HEK293 (cell line): ENCODE measurements around the gene CSRP1.

Source experiments
- GLIS2 ChIP-seq: fragments of 450-650 bp; formaldehyde crosslinking; IDR thresholded peaks from 2 replicates; pipeline ENCODE4 v1.5.1; 2016; ENCODE audit warnings: missing biosample characterization, missing genetic modification characterization
- REPIN1 ChIP-seq: fragments of 450-650 bp; formaldehyde crosslinking; IDR thresholded peaks from 2 replicates; pipeline ENCODE4 v1.5.1; 2017; ENCODE audit warnings: missing biosample characterization, missing genetic modification characterization, low read depth
- WT1 ChIP-seq: fragments of 450-650 bp; formaldehyde crosslinking; IDR thresholded peaks from 2 replicates; pipeline ENCODE4 v1.5.1; 2016; ENCODE audit warnings: missing biosample characterization, missing genetic modification characterization
- ZBTB20 ChIP-seq: fragments of 450-650 bp; formaldehyde crosslinking; IDR thresholded peaks from 2 replicates; pipeline ENCODE4 v1.5.1; 2016; ENCODE audit warnings: missing biosample characterization, missing genetic modification characterization
- ZBTB21 ChIP-seq: fragments of 450-650 bp; formaldehyde crosslinking; IDR thresholded peaks from 2 replicates; pipeline ENCODE4 v1.5.1; 2017; ENCODE audit warnings: missing biosample characterization, missing genetic modification characterization
- ZIC2 ChIP-seq: fragments of 450-650 bp; formaldehyde crosslinking; IDR thresholded peaks from 2 replicates; pipeline ENCODE4 v1.5.1; 2016; ENCODE audit warnings: missing biosample characterization, missing genetic modification characterization
- ZNF10 ChIP-seq: fragments of 450-650 bp; formaldehyde crosslinking; IDR thresholded peaks from 2 replicates; pipeline ENCODE4 v1.5.1; 2017; ENCODE audit warnings: missing biosample characterization, missing genetic modification characterization
- ZNF16 ChIP-seq: fragments of 450-650 bp; formaldehyde crosslinking; IDR thresholded peaks from 2 replicates; pipeline ENCODE4 v1.5.1; 2016; ENCODE audit warnings: low read depth, missing biosample characterization, missing genetic modification characterization
- ZNF223 ChIP-seq: fragments of 450-650 bp; formaldehyde crosslinking; IDR thresholded peaks from 2 replicates; pipeline ENCODE4 v1.5.1; 2016; ENCODE audit warnings: missing biosample characterization, missing genetic modification characterization
- ZNF24 ChIP-seq: fragments of 450-650 bp; formaldehyde crosslinking; IDR thresholded peaks from 2 replicates; pipeline ENCODE4 v1.5.1; 2016; ENCODE audit warnings: missing biosample characterization, missing genetic modification characterization
- ZNF510 ChIP-seq: fragments of 450-650 bp; formaldehyde crosslinking; IDR thresholded peaks from 2 replicates; pipeline ENCODE4 v1.5.1; 2018; ENCODE audit warnings: mild to moderate bottlenecking, missing genetic modification characterization, missing biosample characterization; ENCODE audit not compliant: insufficient replicate concordance
- ZNF600 ChIP-seq: fragments of 450-650 bp; formaldehyde crosslinking; IDR thresholded peaks from 2 replicates; pipeline ENCODE4 v1.5.1; 2016; ENCODE audit warnings: missing biosample characterization, missing genetic modification characterization
- ZNF629 ChIP-seq: fragments of 450-650 bp; formaldehyde crosslinking; IDR thresholded peaks from 2 replicates; pipeline ENCODE4 v1.5.1; 2017; ENCODE audit warnings: missing biosample characterization, missing genetic modification characterization
- ZNF660 ChIP-seq: fragments of 450-650 bp; IDR thresholded peaks from 2 replicates; pipeline ENCODE4 v1.5.1; 2018; ENCODE audit warnings: missing biosample characterization, mild to moderate bottlenecking, missing genetic modification characterization
- ZNF76 ChIP-seq: fragments of 450-650 bp; formaldehyde crosslinking; IDR thresholded peaks from 2 replicates; pipeline ENCODE4; 2016; ENCODE audit warnings: low read depth, missing biosample characterization, missing genetic modification characterization, borderline replicate concordance
- ZSCAN30 ChIP-seq: fragments of 450-650 bp; IDR thresholded peaks from 2 replicates; pipeline ENCODE4 v1.5.1; 2018; ENCODE audit warnings: missing biosample characterization, mild to moderate bottlenecking, missing genetic modification characterization, moderate library complexity
- TF ChIP-seq, protein P1 (sequence below): fragments of 450-650 bp; formaldehyde crosslinking; IDR thresholded peaks from 2 replicates; pipeline ENCODE4 v1.5.1; 2016; ENCODE audit warnings: missing biosample characterization, missing genetic modification characterization
- TF ChIP-seq, protein P2 (sequence below): fragments of 450-650 bp; IDR thresholded peaks from 2 replicates; pipeline ENCODE4 v1.5.1; 2018; ENCODE audit warnings: missing biosample characterization, missing genetic modification characterization
- TF ChIP-seq, protein P3 (sequence below): fragments of 450-650 bp; formaldehyde crosslinking; IDR thresholded peaks from 2 replicates; pipeline ENCODE4 v1.5.1; 2016; ENCODE audit warnings: missing biosample characterization, missing genetic modification characterization, low read depth
- TF ChIP-seq, protein P4 (sequence below): fragments of 450-650 bp; formaldehyde crosslinking; IDR thresholded peaks from 2 replicates; pipeline ENCODE4 v1.5.1; 2017; ENCODE audit warnings: missing biosample characterization, missing genetic modification characterization
- TF ChIP-seq, protein P5 (sequence below): fragments of 450-650 bp; formaldehyde crosslinking; IDR thresholded peaks from 2 replicates; pipeline ENCODE4 v1.5.1; 2017; ENCODE audit warnings: missing biosample characterization, missing genetic modification characterization
- TF ChIP-seq, protein P6 (sequence below): fragments of 450-650 bp; formaldehyde crosslinking; IDR thresholded peaks from 2 replicates; pipeline ENCODE4 v1.5.1; 2016; ENCODE audit warnings: missing biosample characterization, missing genetic modification characterization

CSRP1 gene

DNA sequence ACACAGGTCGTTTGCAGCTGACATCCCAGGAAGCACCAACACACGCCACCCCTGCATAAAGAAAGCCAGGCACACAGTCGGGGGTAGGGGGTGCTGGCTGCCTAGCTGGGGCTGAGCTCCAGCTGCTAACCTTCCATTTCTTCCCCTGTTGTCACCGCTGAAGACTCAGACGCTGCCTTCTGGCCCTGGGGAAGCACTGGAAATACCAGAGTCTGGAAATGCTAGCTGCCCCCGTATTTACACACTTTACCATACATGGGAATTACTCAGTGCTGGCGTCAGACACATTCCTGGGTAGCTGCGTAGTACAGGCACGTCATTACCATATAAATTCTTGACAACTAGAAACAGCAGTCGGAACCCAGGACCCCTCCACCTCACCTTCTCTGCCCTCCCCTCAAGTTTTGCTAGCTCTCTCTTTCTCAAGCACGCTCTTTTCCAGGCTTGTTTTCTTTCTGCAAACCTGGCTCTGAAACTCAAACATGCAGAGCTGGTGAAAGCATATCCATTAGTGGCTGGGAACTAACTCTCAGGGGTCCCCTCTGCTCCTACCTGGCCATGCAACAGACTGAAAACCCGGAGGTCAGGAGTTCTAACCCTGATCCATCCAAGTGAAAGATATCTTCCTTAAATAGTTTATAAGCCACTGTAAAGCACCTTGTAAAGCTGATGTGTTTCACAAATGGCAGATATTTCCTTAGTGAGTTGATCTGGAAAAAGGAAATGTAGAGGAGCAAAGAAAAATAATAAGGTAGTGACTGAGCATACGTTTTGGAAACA, 3.3 kb downstream of the CSRP1 start (continued):
- TF ChIP-seq, protein P1, sequence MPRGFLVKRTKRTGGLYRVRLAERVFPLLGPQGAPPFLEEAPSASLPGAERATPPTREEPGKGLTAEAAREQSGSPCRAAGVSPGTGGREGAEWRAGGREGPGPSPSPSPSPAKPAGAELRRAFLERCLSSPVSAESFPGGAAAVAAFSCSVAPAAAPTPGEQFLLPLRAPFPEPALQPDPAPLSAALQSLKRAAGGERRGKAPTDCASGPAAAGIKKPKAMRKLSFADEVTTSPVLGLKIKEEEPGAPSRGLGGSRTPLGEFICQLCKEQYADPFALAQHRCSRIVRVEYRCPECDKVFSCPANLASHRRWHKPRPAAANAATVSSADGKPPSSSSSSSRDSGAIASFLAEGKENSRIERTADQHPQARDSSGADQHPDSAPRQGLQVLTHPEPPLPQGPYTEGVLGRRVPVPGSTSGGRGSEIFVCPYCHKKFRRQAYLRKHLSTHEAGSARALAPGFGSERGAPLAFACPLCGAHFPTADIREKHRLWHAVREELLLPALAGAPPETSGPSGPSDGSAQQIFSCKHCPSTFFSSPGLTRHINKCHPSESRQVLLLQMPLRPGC: peak; percentile 99
- TF ChIP-seq, protein P2, sequence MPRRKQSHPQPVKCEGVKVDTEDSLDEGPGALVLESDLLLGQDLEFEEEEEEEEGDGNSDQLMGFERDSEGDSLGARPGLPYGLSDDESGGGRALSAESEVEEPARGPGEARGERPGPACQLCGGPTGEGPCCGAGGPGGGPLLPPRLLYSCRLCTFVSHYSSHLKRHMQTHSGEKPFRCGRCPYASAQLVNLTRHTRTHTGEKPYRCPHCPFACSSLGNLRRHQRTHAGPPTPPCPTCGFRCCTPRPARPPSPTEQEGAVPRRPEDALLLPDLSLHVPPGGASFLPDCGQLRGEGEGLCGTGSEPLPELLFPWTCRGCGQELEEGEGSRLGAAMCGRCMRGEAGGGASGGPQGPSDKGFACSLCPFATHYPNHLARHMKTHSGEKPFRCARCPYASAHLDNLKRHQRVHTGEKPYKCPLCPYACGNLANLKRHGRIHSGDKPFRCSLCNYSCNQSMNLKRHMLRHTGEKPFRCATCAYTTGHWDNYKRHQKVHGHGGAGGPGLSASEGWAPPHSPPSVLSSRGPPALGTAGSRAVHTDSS (tag by site-specific recombination): no peak
- TF ChIP-seq ZBTB20 (tag by site-specific recombination) (peak; percentile 95), ZIC2 (tag by site-specific recombination) (peak; percentile 84), ZNF600 (tag by site-specific recombination) (peak; percentile 85), ZNF24 (tag by site-specific recombination) (peak; percentile 76; the same call in 1 of the 2 replicates), ZNF16 (tag by site-specific recombination) (no peak), GLIS2 (tag by site-specific recombination) (no peak), ZSCAN30 (tag by site-specific recombination) (no peak), ZNF660 (peak; percentile 88; the same call in 1 of the 2 replicates), ZBTB21 (tag by site-specific recombination) (peak; percentile 98), ZNF223 (tag by site-specific recombination) (0 out of 2 replicates have a peak, but pooled peaks have one; percentile 30), ZNF510 (no peak), ZNF629 (tag by site-specific recombination) (peak; percentile 99), WT1 (tag by site-specific recombination) (peak; percentile 59), REPIN1 (tag by site-specific recombination) (no peak), ZNF76 (tag by site-specific recombination) (0 out of 2 replicates have a peak, but pooled peaks have one; percentile 13), ZNF10 (tag by site-specific recombination) (no peak)
- TF ChIP-seq, protein P3, sequence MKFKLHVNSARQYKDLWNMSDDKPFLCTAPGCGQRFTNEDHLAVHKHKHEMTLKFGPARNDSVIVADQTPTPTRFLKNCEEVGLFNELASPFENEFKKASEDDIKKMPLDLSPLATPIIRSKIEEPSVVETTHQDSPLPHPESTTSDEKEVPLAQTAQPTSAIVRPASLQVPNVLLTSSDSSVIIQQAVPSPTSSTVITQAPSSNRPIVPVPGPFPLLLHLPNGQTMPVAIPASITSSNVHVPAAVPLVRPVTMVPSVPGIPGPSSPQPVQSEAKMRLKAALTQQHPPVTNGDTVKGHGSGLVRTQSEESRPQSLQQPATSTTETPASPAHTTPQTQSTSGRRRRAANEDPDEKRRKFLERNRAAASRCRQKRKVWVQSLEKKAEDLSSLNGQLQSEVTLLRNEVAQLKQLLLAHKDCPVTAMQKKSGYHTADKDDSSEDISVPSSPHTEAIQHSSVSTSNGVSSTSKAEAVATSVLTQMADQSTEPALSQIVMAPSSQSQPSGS: peak; percentile 81
- TF ChIP-seq, protein P4, sequence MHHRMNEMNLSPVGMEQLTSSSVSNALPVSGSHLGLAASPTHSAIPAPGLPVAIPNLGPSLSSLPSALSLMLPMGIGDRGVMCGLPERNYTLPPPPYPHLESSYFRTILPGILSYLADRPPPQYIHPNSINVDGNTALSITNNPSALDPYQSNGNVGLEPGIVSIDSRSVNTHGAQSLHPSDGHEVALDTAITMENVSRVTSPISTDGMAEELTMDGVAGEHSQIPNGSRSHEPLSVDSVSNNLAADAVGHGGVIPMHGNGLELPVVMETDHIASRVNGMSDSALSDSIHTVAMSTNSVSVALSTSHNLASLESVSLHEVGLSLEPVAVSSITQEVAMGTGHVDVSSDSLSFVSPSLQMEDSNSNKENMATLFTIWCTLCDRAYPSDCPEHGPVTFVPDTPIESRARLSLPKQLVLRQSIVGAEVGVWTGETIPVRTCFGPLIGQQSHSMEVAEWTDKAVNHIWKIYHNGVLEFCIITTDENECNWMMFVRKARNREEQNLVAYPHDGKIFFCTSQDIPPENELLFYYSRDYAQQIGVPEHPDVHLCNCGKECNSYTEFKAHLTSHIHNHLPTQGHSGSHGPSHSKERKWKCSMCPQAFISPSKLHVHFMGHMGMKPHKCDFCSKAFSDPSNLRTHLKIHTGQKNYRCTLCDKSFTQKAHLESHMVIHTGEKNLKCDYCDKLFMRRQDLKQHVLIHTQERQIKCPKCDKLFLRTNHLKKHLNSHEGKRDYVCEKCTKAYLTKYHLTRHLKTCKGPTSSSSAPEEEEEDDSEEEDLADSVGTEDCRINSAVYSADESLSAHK (tag by site-specific recombination): peak; percentile 75
- TF ChIP-seq, protein P5, sequence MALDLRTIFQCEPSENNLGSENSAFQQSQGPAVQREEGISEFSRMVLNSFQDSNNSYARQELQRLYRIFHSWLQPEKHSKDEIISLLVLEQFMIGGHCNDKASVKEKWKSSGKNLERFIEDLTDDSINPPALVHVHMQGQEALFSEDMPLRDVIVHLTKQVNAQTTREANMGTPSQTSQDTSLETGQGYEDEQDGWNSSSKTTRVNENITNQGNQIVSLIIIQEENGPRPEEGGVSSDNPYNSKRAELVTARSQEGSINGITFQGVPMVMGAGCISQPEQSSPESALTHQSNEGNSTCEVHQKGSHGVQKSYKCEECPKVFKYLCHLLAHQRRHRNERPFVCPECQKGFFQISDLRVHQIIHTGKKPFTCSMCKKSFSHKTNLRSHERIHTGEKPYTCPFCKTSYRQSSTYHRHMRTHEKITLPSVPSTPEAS (tag by site-specific recombination): peak; percentile 27; the same call in 1 of the 2 replicates
- TF ChIP-seq, protein P6, sequence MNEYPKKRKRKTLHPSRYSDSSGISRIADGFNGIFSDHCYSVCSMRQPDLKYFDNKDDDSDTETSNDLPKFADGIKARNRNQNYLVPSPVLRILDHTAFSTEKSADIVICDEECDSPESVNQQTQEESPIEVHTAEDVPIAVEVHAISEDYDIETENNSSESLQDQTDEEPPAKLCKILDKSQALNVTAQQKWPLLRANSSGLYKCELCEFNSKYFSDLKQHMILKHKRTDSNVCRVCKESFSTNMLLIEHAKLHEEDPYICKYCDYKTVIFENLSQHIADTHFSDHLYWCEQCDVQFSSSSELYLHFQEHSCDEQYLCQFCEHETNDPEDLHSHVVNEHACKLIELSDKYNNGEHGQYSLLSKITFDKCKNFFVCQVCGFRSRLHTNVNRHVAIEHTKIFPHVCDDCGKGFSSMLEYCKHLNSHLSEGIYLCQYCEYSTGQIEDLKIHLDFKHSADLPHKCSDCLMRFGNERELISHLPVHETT (tag by site-specific recombination): peak; percentile 71
